ENCODE measurements around the gene PSMB9.
A peak's percentile ranks its signal among the peaks of the same experiment; 100 is the strongest.

The PSMB9 gene

DNA sequence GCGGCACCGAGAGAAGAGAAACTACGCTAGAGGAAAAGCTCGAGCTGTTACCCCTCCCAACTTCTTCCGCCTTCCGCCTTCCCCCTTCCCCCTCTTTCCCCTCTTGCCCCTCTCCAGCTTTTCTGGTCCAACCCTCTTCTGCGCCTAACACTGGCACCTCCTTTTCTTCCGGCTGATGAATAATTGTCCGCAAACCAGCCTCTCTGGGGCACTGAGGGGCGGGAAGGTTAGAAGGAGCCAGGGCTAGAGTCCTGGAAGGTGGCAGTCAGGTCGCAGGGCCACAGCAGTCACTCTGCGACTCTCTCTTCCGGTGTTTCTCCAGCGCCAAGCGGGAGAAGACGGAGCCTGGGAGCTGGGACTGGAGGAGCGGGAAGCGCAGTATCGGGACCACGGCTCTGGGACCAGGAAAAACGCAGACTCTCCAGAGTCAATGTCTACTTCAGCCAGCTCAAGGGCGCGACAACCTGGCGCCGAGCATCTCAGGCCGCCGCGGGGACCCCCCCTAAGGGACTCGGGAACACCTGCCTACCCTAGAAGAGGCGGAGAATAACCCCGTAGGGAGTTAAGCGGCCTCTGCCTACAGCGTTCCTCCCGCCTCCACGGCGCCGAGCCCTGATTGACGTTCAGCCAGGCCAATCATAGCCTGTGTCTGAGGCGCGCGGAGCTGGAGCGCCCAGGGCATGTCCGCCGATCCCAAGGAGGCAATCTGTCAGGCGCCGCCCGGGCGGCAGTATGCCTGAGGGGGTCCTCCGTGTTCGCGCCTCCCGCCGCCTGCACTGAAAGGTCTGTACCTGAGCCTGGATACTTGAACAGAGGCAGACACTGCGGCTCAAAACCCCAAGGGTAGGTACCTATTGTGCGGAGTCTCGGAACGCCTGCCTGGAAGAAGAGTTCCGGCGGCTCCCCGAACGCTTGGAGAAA lies 40.4 kb downstream of the PSMB9 start:
- H3K4me3 ChIP-seq (replicated peaks in 1 of 2; ENCODE audit: low read depth in 2 of 2, low read length in 2 of 2), result peak overlapping the region; percentile 72 to 86
- DNase-seq (ENCODE audit: low read depth in 2 of 2), result peak; percentile 93 to 94
- TF ChIP-seq, protein P1, sequence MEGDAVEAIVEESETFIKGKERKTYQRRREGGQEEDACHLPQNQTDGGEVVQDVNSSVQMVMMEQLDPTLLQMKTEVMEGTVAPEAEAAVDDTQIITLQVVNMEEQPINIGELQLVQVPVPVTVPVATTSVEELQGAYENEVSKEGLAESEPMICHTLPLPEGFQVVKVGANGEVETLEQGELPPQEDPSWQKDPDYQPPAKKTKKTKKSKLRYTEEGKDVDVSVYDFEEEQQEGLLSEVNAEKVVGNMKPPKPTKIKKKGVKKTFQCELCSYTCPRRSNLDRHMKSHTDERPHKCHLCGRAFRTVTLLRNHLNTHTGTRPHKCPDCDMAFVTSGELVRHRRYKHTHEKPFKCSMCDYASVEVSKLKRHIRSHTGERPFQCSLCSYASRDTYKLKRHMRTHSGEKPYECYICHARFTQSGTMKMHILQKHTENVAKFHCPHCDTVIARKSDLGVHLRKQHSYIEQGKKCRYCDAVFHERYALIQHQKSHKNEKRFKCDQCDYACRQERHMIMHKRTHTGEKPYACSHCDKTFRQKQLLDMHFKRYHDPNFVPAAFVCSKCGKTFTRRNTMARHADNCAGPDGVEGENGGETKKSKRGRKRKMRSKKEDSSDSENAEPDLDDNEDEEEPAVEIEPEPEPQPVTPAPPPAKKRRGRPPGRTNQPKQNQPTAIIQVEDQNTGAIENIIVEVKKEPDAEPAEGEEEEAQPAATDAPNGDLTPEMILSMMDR (IDR thresholded peaks at IDR 0.05; ENCODE audit: low read depth, low read length), result no peak

DNA sequence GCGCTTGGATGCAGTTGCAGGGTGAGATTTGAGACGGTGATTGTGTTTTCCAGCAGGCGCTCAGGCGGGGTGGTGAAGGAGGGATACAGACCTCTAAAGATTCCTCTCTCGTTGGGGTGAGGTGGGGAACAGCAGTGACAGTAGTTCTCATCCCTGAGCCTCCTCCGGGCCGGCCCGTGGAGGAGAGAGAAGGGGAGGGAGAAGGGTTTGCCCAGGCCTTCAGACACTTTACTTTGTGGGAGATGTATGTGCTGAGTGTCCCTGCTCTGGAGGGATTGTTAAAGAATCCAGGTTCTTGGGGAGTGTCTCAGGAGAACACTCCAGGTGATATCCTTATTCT lies 41.0 kb downstream of the PSMB9 start:
- TF ChIP-seq, protein P1 (IDR thresholded peaks at IDR 0.05; ENCODE audit: low read depth, low read length), result no peak
- peak overlapping the region; percentile 72 to 86 for H3K4me3 ChIP-seq (replicated peaks in 1 of 2; ENCODE audit: low read depth in 2 of 2, low read length in 2 of 2)

DNA sequence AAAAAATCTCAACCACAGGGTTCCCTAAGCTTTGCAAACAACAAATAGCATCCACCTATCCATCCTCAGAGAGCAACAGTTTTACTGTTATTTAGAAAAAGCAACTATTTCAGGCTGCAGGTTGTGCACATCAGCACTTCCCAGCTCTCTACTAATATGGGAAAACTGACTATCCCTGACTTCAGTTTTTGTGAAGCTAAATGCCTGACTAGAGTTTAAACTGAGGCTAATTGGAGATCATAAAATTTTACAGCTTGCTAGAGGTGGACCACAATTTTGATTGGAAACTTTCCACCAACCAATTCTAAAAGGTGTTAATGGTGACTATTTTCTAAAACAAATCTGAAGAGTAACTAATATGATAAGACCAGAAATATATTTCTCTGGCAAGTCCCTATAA lies 50.0 kb downstream of the PSMB9 start:
- no peak overlapping the region for H3K4me3 ChIP-seq (replicated peaks in 1 of 2; ENCODE audit: low read depth in 2 of 2, low read length in 2 of 2)
- DNase-seq (ENCODE audit: low read depth in 2 of 2), result no peak
- TF ChIP-seq, protein P1 (IDR thresholded peaks at IDR 0.05; ENCODE audit: low read depth, low read length), result no peak

More for the DNA sequence above, 41.0 kb downstream of the PSMB9 start:
- no peak for DNase-seq (ENCODE audit: low read depth in 2 of 2)

DNA sequence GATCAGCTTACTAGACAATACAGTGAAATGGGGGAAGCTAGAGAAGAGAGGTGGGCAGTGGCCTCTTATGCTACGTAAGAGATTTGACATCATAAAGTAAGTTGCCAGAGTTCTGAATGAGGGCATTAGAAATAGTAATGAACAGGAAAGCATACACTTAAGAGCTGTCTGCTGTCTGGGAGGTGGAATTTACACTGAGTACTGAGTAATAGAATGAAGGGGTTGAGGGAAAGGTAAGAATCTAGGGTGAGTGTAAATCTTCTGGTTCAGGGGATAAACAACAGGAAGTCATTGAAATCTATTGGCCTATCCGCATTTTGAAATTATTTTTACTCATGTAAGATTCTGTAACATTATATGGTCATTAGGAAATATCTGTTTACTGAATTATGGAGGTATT lies 51.1 kb downstream of the PSMB9 start:
- no peak for DNase-seq (ENCODE audit: low read depth in 2 of 2)
- no peak overlapping the region for H3K4me3 ChIP-seq (replicated peaks in 1 of 2; ENCODE audit: low read depth in 2 of 2, low read length in 2 of 2)
- TF ChIP-seq, protein P1 (IDR thresholded peaks at IDR 0.05; ENCODE audit: low read depth, low read length), result no peak

DNA sequence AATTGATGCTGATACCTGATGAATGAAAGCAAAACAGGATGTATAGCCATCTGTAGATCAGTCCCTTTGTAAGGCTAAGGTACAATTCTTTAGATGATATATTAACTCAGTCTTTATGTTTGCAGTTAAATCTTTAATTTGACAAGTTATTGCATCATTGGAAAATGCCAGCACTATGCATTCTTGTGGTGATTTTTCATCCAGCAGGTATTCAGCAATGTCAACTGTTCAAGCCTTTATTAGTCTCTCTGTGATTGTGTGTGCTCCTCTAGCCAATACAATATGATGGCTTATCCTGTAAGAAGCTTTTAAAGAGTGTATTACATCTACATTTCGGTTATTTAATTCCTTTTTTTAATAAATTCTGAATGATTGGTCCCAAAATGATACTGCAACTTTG lies 52.5 kb downstream of the PSMB9 start:
- no peak overlapping the region for H3K4me3 ChIP-seq (replicated peaks in 1 of 2; ENCODE audit: low read depth in 2 of 2, low read length in 2 of 2)
- TF ChIP-seq, protein P1 (IDR thresholded peaks at IDR 0.05; ENCODE audit: low read depth, low read length), result no peak
- DNase-seq (ENCODE audit: low read depth in 2 of 2), result peak; percentile 14 to 63

DNA sequence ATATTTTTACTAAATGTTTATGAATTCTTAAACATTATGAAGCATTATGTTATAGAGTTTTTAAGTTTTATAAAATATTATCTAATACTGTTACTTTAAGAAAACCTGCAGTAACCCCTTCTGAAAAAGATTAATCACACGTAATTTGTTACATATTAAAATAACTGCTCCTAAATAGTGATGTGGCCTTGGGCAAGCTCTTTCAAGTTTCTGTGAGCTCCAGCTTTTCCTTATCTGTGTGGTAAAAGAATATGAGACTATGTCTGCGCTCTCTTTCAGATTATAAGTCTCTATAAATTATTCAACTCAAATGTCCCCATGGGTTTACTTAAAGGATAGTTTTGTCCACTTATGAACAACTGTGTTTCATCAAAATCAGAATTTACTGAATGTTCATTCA lies 54.9 kb downstream of the PSMB9 start:
- TF ChIP-seq, protein P1 (IDR thresholded peaks at IDR 0.05; ENCODE audit: low read depth, low read length), result no peak
- no peak for DNase-seq (ENCODE audit: low read depth in 2 of 2)
- H3K4me3 ChIP-seq (replicated peaks in 1 of 2; ENCODE audit: low read depth in 2 of 2, low read length in 2 of 2), result no peak overlapping the region
